Right renal cortex interstitium (tissue), 3 donors: ENCODE data around the gene UTP3. TPM values are rescaled to one million over a fixed set of nuclear protein-coding genes. Genes with fewer than 3 reads are reported as not detected.
"Not testable (repeated sequence)": the region's sequence is repeated elsewhere in the genome, so short reads cannot be mapped to it uniquely, and the experiment has no call there.

Experiments used
- DNase-seq, 3 donors: peaks; one replicate each; pipeline ENCODE4 v3.0.0-alpha.2; 2013; ENCODE audit warnings: low read depth in 3 of 3, low spot score in 2 of 3
- polyA plus RNA-seq, 3 donors: library from polyadenylated mRNA; unstranded; fragments of 120-200 nt; gene quantifications; one replicate each; pipeline ENCODE4 v1.2.1, GENCODE V29; 2013; ENCODE audit not compliant: insufficient read length in 3 of 3

UTP3 gene
- polyA plus RNA-seq, 3 donors = 54.0 to 58.0 (median 54.2) TPM

GRCh38 chr4:70713453-70714078, 25.2 kb downstream of the UTP3 start:
- DNase-seq = no peak

- no peak for DNase-seq
Observed at GRCh38 chr4:70714079-70714887, 26.0 kb downstream of the UTP3 start.

- DNase-seq = no peak
Observed at GRCh38 chr4:70715097-70715496, 26.8 kb downstream of the UTP3 start.

GRCh38 chr4:70718811-70719604, 30.7 kb downstream of the UTP3 start:
- DNase-seq = no peak

GRCh38 chr4:70721747-70722146, 33.4 kb downstream of the UTP3 start, which contains the start of gene RUFY3:
TSS of gene RUFY3 (plus strand) at chr4:70721964. CDS start at chr4:70722574, 610 bp downstream.
- DNase-seq = no peak

GRCh38 chr4:70722199-70722791, 34.0 kb downstream of the UTP3 start:
- no peak for DNase-seq

GRCh38 chr4:70724463-70724862, 36.1 kb downstream of the UTP3 start:
- DNase-seq = no peak

GRCh38 chr4:70725633-70726032, 37.3 kb downstream of the UTP3 start:
- no peak for DNase-seq

- not testable (repeated sequence) for DNase-seq
Observed at GRCh38 chr4:70726515-70726914, 38.2 kb downstream of the UTP3 start.

- no peak for DNase-seq
Observed at GRCh38 chr4:70728091-70728490, 39.8 kb downstream of the UTP3 start.

- DNase-seq = not testable (repeated sequence)
Observed at GRCh38 chr4:70732878-70733277, 44.5 kb downstream of the UTP3 start.

GRCh38 chr4:70734168-70734954, 46.0 kb downstream of the UTP3 start:
- DNase-seq = no peak

GRCh38 chr4:70734971-70735370, 46.6 kb downstream of the UTP3 start:
- DNase-seq = no peak

- DNase-seq = not testable (repeated sequence)
Observed at GRCh38 chr4:70735915-70736314, 47.6 kb downstream of the UTP3 start.

- no peak for DNase-seq
Observed at GRCh38 chr4:70737006-70737405, 48.7 kb downstream of the UTP3 start.

GRCh38 chr4:70737409-70737808, 49.1 kb downstream of the UTP3 start:
- no peak for DNase-seq

- DNase-seq = no peak
Observed at GRCh38 chr4:70739496-70740337, 51.4 kb downstream of the UTP3 start.
